H9 (cell line): ENCODE results near the gene CDK9. TPM values are rescaled to one million over a fixed set of nuclear protein-coding genes. Genes with fewer than 3 reads are reported as not detected.

ENCODE experiments used
- DNase-seq: peaks from one replicate; pipeline ENCODE4 v3.0.0-alpha.2; 2017
- H2AFZ ChIP-seq: one replicate; pipeline ENCODE4 v1.6.1; 2013; ENCODE audit warnings: mild to moderate bottlenecking, low read length, control low read depth, moderate library complexity
- H2AK5ac ChIP-seq: 2 replicates; pipeline ENCODE4 v1.6.1; 2013; ENCODE audit warnings: low read length, control low read depth, mixed read lengths; ENCODE audit not compliant: insufficient read length
- H2BK120ac ChIP-seq: one replicate; pipeline ENCODE4 v1.6.1; 2013; ENCODE audit warnings: low read depth, mild to moderate bottlenecking, low read length, control low read depth, inconsistent platforms; ENCODE audit not compliant: poor library complexity, severe bottlenecking
- H2BK12ac ChIP-seq: 2 replicates; pipeline ENCODE4 v1.6.1; 2013; ENCODE audit warnings: low read length, control low read depth, mixed read lengths, low read depth; ENCODE audit not compliant: insufficient read length
- H2BK15ac ChIP-seq: 2 replicates; pipeline ENCODE4 v1.6.1; 2013; ENCODE audit warnings: low read depth, low read length, control low read depth
- H2BK20ac ChIP-seq: one replicate; pipeline ENCODE4 v1.6.1; 2013; ENCODE audit warnings: low read depth, mild to moderate bottlenecking, low read length, control low read depth, inconsistent platforms; ENCODE audit not compliant: poor library complexity, severe bottlenecking
- H2BK5ac ChIP-seq: 2 replicates; pipeline ENCODE4 v1.6.1; 2013; ENCODE audit warnings: low read length, control low read depth, mixed read lengths; ENCODE audit not compliant: insufficient read length
- H3K14ac ChIP-seq: 2 replicates; pipeline ENCODE4 v1.6.1; 2013; ENCODE audit warnings: low read length, control low read depth; ENCODE audit not compliant: insufficient read depth
- H3K18ac ChIP-seq: 2 replicates; pipeline ENCODE4 v1.6.1; 2013; ENCODE audit warnings: low read depth, mild to moderate bottlenecking, mixed read lengths, low read length, control low read depth; ENCODE audit not compliant: insufficient read length
- H3K23ac ChIP-seq: 2 replicates; pipeline ENCODE4 v1.6.1; 2013; ENCODE audit warnings: low read length, control low read depth, mixed read lengths, low read depth; ENCODE audit not compliant: insufficient read length
- H3K23me2 ChIP-seq: 2 replicates; pipeline ENCODE4 v1.6.1; 2013; ENCODE audit warnings: low read depth, mild to moderate bottlenecking, mixed read lengths, low read length, control low read depth; ENCODE audit not compliant: insufficient read length, poor library complexity, severe bottlenecking
- H3K27ac ChIP-seq: 2 replicates; pipeline ENCODE4 v1.5.1; 2013; ENCODE audit warnings: low read length, control low read depth, mixed read lengths, low read depth; ENCODE audit not compliant: insufficient read length
- H3K27me3 ChIP-seq: 2 replicates; pipeline ENCODE4 v1.6.1; 2013; ENCODE audit warnings: low read length, control low read depth, inconsistent platforms; ENCODE audit not compliant: insufficient read depth
- H3K4ac ChIP-seq: 2 replicates; pipeline ENCODE4 v1.6.1; 2013; ENCODE audit warnings: low read depth, mild to moderate bottlenecking, control low read depth, inconsistent platforms, low read length, moderate library complexity
- H3K4me1 ChIP-seq: 2 replicates; pipeline ENCODE4 v1.6.1; 2013; ENCODE audit warnings: low read length, control low read depth, inconsistent platforms; ENCODE audit not compliant: insufficient read depth
- H3K4me2 ChIP-seq: 2 replicates; pipeline ENCODE4 v1.6.1; 2013; ENCODE audit warnings: low read length, control low read depth, mixed read lengths; ENCODE audit not compliant: insufficient read length, insufficient read depth
- H3K56ac ChIP-seq: 2 replicates; pipeline ENCODE4 v1.6.1; 2013; ENCODE audit warnings: low read depth, mild to moderate bottlenecking, mixed read lengths, low read length, control low read depth; ENCODE audit not compliant: insufficient read length
- H3K79me1 ChIP-seq: 2 replicates; pipeline ENCODE4 v1.6.1; 2013; ENCODE audit warnings: low read depth, mild to moderate bottlenecking, moderate library complexity, low read length, control low read depth, inconsistent platforms; ENCODE audit not compliant: insufficient read depth, poor library complexity, severe bottlenecking
- H3K79me2 ChIP-seq: 2 replicates; pipeline ENCODE4 v1.6.1; 2013; ENCODE audit warnings: low read length, control low read depth, inconsistent platforms; ENCODE audit not compliant: insufficient read depth
- H3K9ac ChIP-seq: 2 replicates; pipeline ENCODE4 v1.6.1; 2013; ENCODE audit warnings: low read length, control low read depth, mixed read lengths; ENCODE audit not compliant: insufficient read length; ENCODE audit errors: extremely low read depth
- H3K9me3 ChIP-seq: one replicate; pipeline ENCODE4 v1.6.1; 2013; ENCODE audit warnings: low read depth, low read length, inconsistent platforms; ENCODE audit not compliant: control insufficient read depth
- H3T11ph ChIP-seq: one replicate; pipeline ENCODE4 v1.6.1; 2013; ENCODE audit warnings: mild to moderate bottlenecking, low read length, control low read depth, inconsistent platforms
- H4K20me1 ChIP-seq: one replicate; pipeline ENCODE4 v1.6.1; 2013; ENCODE audit not compliant: control insufficient read depth, insufficient read length, insufficient read depth
- H4K5ac ChIP-seq: 2 replicates; pipeline ENCODE4 v1.6.1; 2013; ENCODE audit warnings: low read depth, mild to moderate bottlenecking, mixed read lengths, low read length, control low read depth; ENCODE audit not compliant: insufficient read length
- H4K8ac ChIP-seq: replicated peaks from 2 replicates; pipeline ENCODE4 v1.6.1; 2013; ENCODE audit warnings: low read length, control low read depth, mixed read lengths, low read depth; ENCODE audit not compliant: insufficient read length
- H4K91ac ChIP-seq: 2 replicates; pipeline ENCODE4 v1.6.1; 2013; ENCODE audit warnings: low read depth, mild to moderate bottlenecking, moderate library complexity, mixed read lengths, low read length, control low read depth; ENCODE audit not compliant: insufficient read length
- H3K27ac Mint-ChIP-seq, 3 experiments: 2 replicates in 2 of 3; 3 replicates in 1 of 3; pipeline ENCODE4 v1.8.0; 2020 to 2021; ENCODE audit warnings: mixed read lengths in 3 of 3, mild to moderate bottlenecking in 1 of 3, moderate library complexity in 1 of 3
- H3K27me3 Mint-ChIP-seq: 2 replicates; pipeline ENCODE4 v1.8.0; 2021; ENCODE audit warnings: low read depth, mild to moderate bottlenecking, moderate library complexity, mixed read lengths
- H3K36me3 Mint-ChIP-seq, 3 experiments: 2 replicates in 2 of 3; 3 replicates in 1 of 3; pipeline ENCODE4 v1.8.0; 2020 to 2021; ENCODE audit warnings: low read depth in 3 of 3, mixed read lengths in 3 of 3; ENCODE audit not compliant: insufficient read depth in 1 of 3
- H3K4me1 Mint-ChIP-seq, 2 experiments: 2 replicates each; pipeline ENCODE4 v1.8.0; 2020; ENCODE audit warnings: mixed read lengths in 2 of 2
- H3K4me3 Mint-ChIP-seq, 2 experiments: 2 replicates in 1 of 2; 3 replicates in 1 of 2; pipeline ENCODE4 v1.8.0; 2020 to 2021; ENCODE audit warnings: mild to moderate bottlenecking in 2 of 2, mixed read lengths in 2 of 2, moderate library complexity in 1 of 2
- H3K9me3 Mint-ChIP-seq, 2 experiments: 2 replicates in 1 of 2; 3 replicates in 1 of 2; pipeline ENCODE4 v1.8.0; 2020; ENCODE audit warnings: mild to moderate bottlenecking in 2 of 2, mixed read lengths in 2 of 2, moderate library complexity in 1 of 2
- WGBS: extraction: QIAGEN DNeasy Blood & Tissue Kit; methylation state at CpG from one replicate; pipeline ENCODE4 v1.1.7; 2013; ENCODE audit warnings: missing lambda C conversion rate, low lambda C conversion rate, mixed read lengths; ENCODE audit not compliant: insufficient read length; ENCODE audit errors: extremely low coverage; 5-methylcytosine and 5-hydroxymethylcytosine counted together
- total RNA-seq: library from RNA; stranded (reverse); gene quantifications from 2 replicates; pipeline ENCODE4 v1.2.1, GENCODE V29; 2021
- TF ChIP-seq, protein P1 (sequence below): fragments of 200-600 bp; sonication (generic); conservative IDR thresholded peaks from 3 replicates; pipeline ENCODE4 v1.8.0; 2021; ENCODE audit warnings: antibody characterized with exemption, mild to moderate bottlenecking

CDK9 gene
- total RNA-seq, 1 experiment from 2014 or later: 85.7 TPM

DNA sequence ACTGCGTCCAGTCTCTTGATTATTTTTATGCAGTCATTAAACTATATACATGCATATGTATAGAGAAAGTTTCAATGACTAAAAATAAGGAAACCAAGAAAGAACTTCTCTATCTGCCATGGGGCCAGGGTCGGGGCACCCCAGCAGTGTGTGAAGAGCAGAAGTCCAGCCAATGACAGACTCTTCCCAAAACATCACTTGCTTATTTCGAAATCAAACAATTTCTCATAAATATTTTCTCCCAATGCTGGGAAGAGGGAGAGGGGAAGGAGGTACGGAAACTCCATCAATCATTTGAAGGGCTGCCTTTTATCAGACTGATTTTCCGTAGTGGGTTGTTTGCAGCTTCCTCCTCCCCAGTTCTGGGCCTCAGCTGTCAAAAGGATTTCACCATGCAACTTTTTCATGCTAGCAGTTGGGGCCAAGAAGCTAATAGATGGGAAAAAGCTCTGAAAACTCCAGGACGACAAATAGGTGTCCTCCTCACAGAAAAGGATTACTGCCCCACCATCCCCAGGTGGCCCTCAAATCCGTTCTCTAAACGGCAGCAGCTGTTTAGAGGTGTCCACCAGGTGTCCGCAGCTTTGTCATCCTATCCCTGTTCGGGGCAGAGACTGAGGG is 16.2 kb downstream of the CDK9 start:
- Histone ChIP-seq H3K4ac (no peak overlapping the region), H3T11ph (no peak overlapping the region), H2BK20ac (no peak overlapping the region), H2AK5ac (no peak overlapping the region), H4K5ac (no peak overlapping the region), H4K20me1 (no peaks in the 10 kb centered on the region), H3K4me1 (peaks cover 3% of the 10 kb centered on the region; the same call in 1 of the 2 replicates), H2BK5ac (no peak overlapping the region), H3K79me2 (peaks cover 5% of the 10 kb centered on the region; the same call in 1 of the 2 replicates), H3K79me1 (peaks cover 3% of the 10 kb centered on the region), H2AFZ (no peak overlapping the region), H2BK120ac (no peak overlapping the region), H2BK12ac (no peak overlapping the region), H3K23ac (no peak overlapping the region), H3K27me3 (no peaks in the 10 kb centered on the region), H3K56ac (no peak overlapping the region), H3K27ac (no peak overlapping the region), H4K8ac (no peak overlapping the region), H3K9ac (no peak overlapping the region), H3K23me2 (peaks cover 6% of the 10 kb centered on the region), H3K18ac (peak overlapping the region; percentile 28), H2BK15ac (no peak overlapping the region), H3K14ac (peak overlapping the region; percentile 49; the same call in 1 of the 2 replicates), H3K4me2 (peak overlapping the region; percentile 97), H4K91ac (no peak overlapping the region), H3K9me3 (no peaks in the 10 kb centered on the region)
- Mint-ChIP-seq H3K4me3 (peak overlapping the region; percentile 77 to 97), H3K36me3 (peaks cover 10 to 12% (median 11%) of the 10 kb centered on the region in 3 experiments), H3K4me1 (peaks cover 8 to 15% of the 10 kb centered on the region in 2 experiments), H3K9me3 (no peaks in the 10 kb centered on the region), H3K27me3 (peaks cover 4% of the 10 kb centered on the region; the same call in 1 of the 2 replicates), H3K27ac (peak overlapping the region; percentile 72 to 97 (median 92); a peak in 6 of 7 replicates)
- no CpG with 5 or more reads among the region's 10 CpGs for WGBS
- DNase-seq: no peak
- TF ChIP-seq, protein P1, sequence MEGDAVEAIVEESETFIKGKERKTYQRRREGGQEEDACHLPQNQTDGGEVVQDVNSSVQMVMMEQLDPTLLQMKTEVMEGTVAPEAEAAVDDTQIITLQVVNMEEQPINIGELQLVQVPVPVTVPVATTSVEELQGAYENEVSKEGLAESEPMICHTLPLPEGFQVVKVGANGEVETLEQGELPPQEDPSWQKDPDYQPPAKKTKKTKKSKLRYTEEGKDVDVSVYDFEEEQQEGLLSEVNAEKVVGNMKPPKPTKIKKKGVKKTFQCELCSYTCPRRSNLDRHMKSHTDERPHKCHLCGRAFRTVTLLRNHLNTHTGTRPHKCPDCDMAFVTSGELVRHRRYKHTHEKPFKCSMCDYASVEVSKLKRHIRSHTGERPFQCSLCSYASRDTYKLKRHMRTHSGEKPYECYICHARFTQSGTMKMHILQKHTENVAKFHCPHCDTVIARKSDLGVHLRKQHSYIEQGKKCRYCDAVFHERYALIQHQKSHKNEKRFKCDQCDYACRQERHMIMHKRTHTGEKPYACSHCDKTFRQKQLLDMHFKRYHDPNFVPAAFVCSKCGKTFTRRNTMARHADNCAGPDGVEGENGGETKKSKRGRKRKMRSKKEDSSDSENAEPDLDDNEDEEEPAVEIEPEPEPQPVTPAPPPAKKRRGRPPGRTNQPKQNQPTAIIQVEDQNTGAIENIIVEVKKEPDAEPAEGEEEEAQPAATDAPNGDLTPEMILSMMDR: peak; percentile 53; the same call in 2 of the 3 replicates
